CD4-positive, alpha-beta T cell (primary cell): Measurements from ENCODE around the gene BCL3. TPM values are rescaled to one million over a fixed set of nuclear protein-coding genes. Genes with fewer than 3 reads are reported as not detected.

Source experiments
- ATAC-seq: fragments of 200-7000 bp; cut with Tn5 transposase; one replicate; pipeline ENCODE4 v1.10.0; 2022; ENCODE audit warnings: mild to moderate bottlenecking; ENCODE audit not compliant: poor library complexity
- CTCF ChIA-PET: fragments of 350-600 bp; sonication (Branson Sonifier 250); formaldehyde crosslinking; loops from one replicate; lab custom pipeline; 2021; ENCODE audit warnings: antibody characterized with exemption, inconsistent platforms; lab: Charles Lee
- POLR2A ChIA-PET: fragments of 350-600 bp; sonication (Branson Sonifier 250); formaldehyde crosslinking; loops from one replicate; lab custom pipeline; 2021; ENCODE audit warnings: antibody characterized with exemption, inconsistent platforms; lab: Charles Lee
- DNase-seq, 14 experiments: peaks; one replicate each; pipeline ENCODE4 v3.0.0-alpha.2; 2013 to 2020; ENCODE audit warnings: mixed read lengths in 2 of 14
- H3K27ac ChIP-seq, 2 donors: one replicate each; pipeline versions ENCODE4 v1.5.1 to v1.7.0; 2013; ENCODE audit warnings: low read length in 2 of 2, low read depth in 1 of 2, mild to moderate bottlenecking in 1 of 2
- H3K27me3 ChIP-seq, 2 experiments: 1 replicate in 1 of 2; 2 replicates in 1 of 2; pipeline versions ENCODE4 v1.6.1 to v1.7.0; 2013; ENCODE audit warnings: low read length in 2 of 2, control low read depth in 1 of 2, mild to moderate bottlenecking in 1 of 2, moderate library complexity in 1 of 2; ENCODE audit not compliant: insufficient read depth in 2 of 2, control insufficient read depth in 1 of 2
- H3K36me3 ChIP-seq: one replicate; pipeline ENCODE4 v1.6.1; 2013; ENCODE audit warnings: low read length, control low read depth; ENCODE audit not compliant: insufficient read depth
- H3K4me1 ChIP-seq: one replicate; pipeline ENCODE4 v1.6.1; 2013; ENCODE audit warnings: low read length, control low read depth; ENCODE audit not compliant: insufficient read depth
- H3K4me3 ChIP-seq: one replicate; pipeline ENCODE4 v1.5.1; 2013; ENCODE audit warnings: mild to moderate bottlenecking, low read length, moderate library complexity
- H3K9me3 ChIP-seq, 2 experiments: 1 replicate in 1 of 2; 2 replicates in 1 of 2; pipeline versions ENCODE4 v1.6.1 to v1.7.0; 2013; ENCODE audit warnings: low read length in 2 of 2, mild to moderate bottlenecking in 2 of 2, control low read depth in 1 of 2, moderate library complexity in 1 of 2; ENCODE audit not compliant: control insufficient read depth in 1 of 2, insufficient read depth in 1 of 2
- H3K27ac Mint-ChIP-seq: one replicate; pipeline ENCODE4 v1.8.0; 2020; ENCODE audit warnings: mixed read lengths
- H3K27me3 Mint-ChIP-seq: one replicate; pipeline ENCODE4 v1.8.0; 2021; ENCODE audit warnings: mixed read lengths
- H3K36me3 Mint-ChIP-seq: one replicate; pipeline ENCODE4 v1.8.0; 2021; ENCODE audit warnings: low read depth, mixed read lengths
- H3K4me1 Mint-ChIP-seq: one replicate; pipeline ENCODE4 v1.8.0; 2021; ENCODE audit warnings: low read depth, mixed read lengths
- H3K4me3 Mint-ChIP-seq: one replicate; pipeline ENCODE4 v1.8.0; 2020; ENCODE audit warnings: mild to moderate bottlenecking, mixed read lengths
- H3K9me3 Mint-ChIP-seq: one replicate; pipeline ENCODE4 v1.8.0; 2020; ENCODE audit warnings: mixed read lengths
- CTCF ChIP-seq: fragments of 200-600 bp; IDR thresholded peaks from one replicate; pipeline ENCODE4 v1.8.0; 2022; ENCODE audit warnings: antibody characterized with exemption, mild to moderate bottlenecking
- intact Hi-C, 2 experiments: fragments of 100-400 bp; cut with DNase I in 1 of 2; cut with micrococcal nuclease in 1 of 2; formaldehyde crosslinking; loops; one replicate each; pipeline versions ENCODE4 v1.15.1 to v1.9.0; 2023 to 2025; cut with DNase I, micrococcal nuclease
- total RNA-seq, 174 experiments: library from RNA in 2 of 174; stranded (reverse) in 2 of 174; gene quantifications; one replicate each; pipeline ENCODE4 v1.2.3 and lab custom pipeline; 2021 to 2026

Gene BCL3
- total RNA-seq, 2 experiments from 2014 or later, result 90.9 to 97.1 TPM

- CTCF ChIA-PET, result no interaction called here
- no peak overlapping the region for H3K27ac Mint-ChIP-seq
Measured at GRCh38 chr19:44796701-44797115, 48.2 kb downstream of the BCL3 start.

GRCh38 chr19:44799627-44800346 is 51.3 kb downstream of the BCL3 start:
- H3K9me3 ChIP-seq, result peaks cover 0 to 8% of the 10 kb centered on the region in 2 experiments
- no peak overlapping the region for H3K4me3 ChIP-seq
- ATAC-seq (no peak), DNase-seq (no peak)
- Mint-ChIP-seq H3K36me3 (no peaks in the 10 kb centered on the region), H3K4me1 (peaks cover 9% of the 10 kb centered on the region), H3K27ac (no peak overlapping the region), H3K27me3 (no peaks in the 10 kb centered on the region), H3K9me3 (no peaks in the 10 kb centered on the region), H3K4me3 (no peak overlapping the region)
- H3K27me3 ChIP-seq, result no peaks in the 10 kb centered on the region
- ChIA-PET POLR2A (no interaction called here), CTCF (no interaction called here)
- intact Hi-C loops, result loop anchor here (1.0 kb wide), 1 partner anchor 46 kb away; no protein-coding TSS in a partner anchor
- no peak overlapping the region for H3K27ac ChIP-seq
- no peak for TF ChIP-seq CTCF
- H3K36me3 ChIP-seq, result no peaks in the 10 kb centered on the region
- H3K4me1 ChIP-seq, result peaks cover 20% of the 10 kb centered on the region

More at GRCh38 chr19:44796701-44797115, 48.2 kb downstream of the BCL3 start:
- POLR2A ChIA-PET, result no interaction called here
- H3K4me1 Mint-ChIP-seq, result peaks cover 9% of the 10 kb centered on the region
- no peaks in the 10 kb centered on the region for H3K9me3 Mint-ChIP-seq
- Histone ChIP-seq H3K4me3 (no peak overlapping the region), H3K4me1 (peaks cover 20% of the 10 kb centered on the region), H3K27ac (no peak overlapping the region), H3K9me3 (no peaks in the 10 kb centered on the region), H3K27me3 (no peaks in the 10 kb centered on the region), H3K36me3 (no peaks in the 10 kb centered on the region)
- ATAC-seq (no peak), DNase-seq (peak in 5 of 14 experiments; percentile 2 to 52 (median 4))
- TF ChIP-seq CTCF, result no peak
- no peaks in the 10 kb centered on the region for H3K27me3 Mint-ChIP-seq
- H3K36me3 Mint-ChIP-seq, result no peaks in the 10 kb centered on the region
- intact Hi-C loops, result no loop called here
- no peak overlapping the region for H3K4me3 Mint-ChIP-seq

GRCh38 chr19:44800461-44800860 is 52.0 kb downstream of the BCL3 start:
- intact Hi-C loops, result loop anchor here (1.0 kb wide), 1 partner anchor 45 kb away; no protein-coding TSS in a partner anchor
- Histone ChIP-seq H3K27me3 (no peaks in the 10 kb centered on the region), H3K36me3 (no peaks in the 10 kb centered on the region), H3K4me3 (no peak overlapping the region), H3K9me3 (peaks cover 0 to 8% of the 10 kb centered on the region in 2 experiments), H3K27ac (no peak overlapping the region), H3K4me1 (peaks cover 20% of the 10 kb centered on the region)
- no peaks in the 10 kb centered on the region for H3K36me3 Mint-ChIP-seq
- ChIA-PET CTCF (no interaction called here), POLR2A (no interaction called here)
- TF ChIP-seq CTCF, result peak; percentile 71
- peak; percentile 70 to 88 (median 81) for DNase-seq
- H3K4me1 Mint-ChIP-seq, result peaks cover 9% of the 10 kb centered on the region
- H3K4me3 Mint-ChIP-seq, result no peak overlapping the region
- H3K27ac Mint-ChIP-seq, result no peak overlapping the region
- no peaks in the 10 kb centered on the region for H3K27me3 Mint-ChIP-seq
- no peaks in the 10 kb centered on the region for H3K9me3 Mint-ChIP-seq
- peak; percentile 98 for ATAC-seq
